GM21447 (cell line): Measurements from ENCODE around the gene CCDC85A.

ENCODE experiments used
- ATAC-seq: cut with Tn5 transposase; IDR thresholded peaks from one replicate; pipeline ENCODE4 v1.9.1; 2021; ENCODE audit not compliant: unreplicated experiment

Gene CCDC85A

DNA sequence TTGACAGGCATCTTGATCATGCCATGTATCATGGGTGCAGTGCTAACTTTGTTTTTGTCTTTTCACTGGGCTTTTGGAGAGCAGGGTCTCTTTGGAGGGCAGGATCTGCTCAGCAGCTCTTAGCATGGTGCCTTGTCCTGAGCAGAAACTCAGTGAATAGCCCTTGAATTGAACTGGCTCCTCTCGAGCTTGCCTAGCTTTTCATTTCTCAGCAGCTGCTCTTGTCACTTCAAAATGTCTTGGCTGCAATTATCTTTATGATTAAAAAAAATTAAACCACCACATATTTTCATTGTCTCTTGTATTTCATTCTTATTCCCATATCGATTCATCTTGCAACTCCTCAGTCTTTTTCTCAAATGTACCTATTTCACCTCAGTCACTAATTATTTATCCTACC lies 50.5 kb downstream of the CCDC85A start:
- ATAC-seq = no peak

DNA sequence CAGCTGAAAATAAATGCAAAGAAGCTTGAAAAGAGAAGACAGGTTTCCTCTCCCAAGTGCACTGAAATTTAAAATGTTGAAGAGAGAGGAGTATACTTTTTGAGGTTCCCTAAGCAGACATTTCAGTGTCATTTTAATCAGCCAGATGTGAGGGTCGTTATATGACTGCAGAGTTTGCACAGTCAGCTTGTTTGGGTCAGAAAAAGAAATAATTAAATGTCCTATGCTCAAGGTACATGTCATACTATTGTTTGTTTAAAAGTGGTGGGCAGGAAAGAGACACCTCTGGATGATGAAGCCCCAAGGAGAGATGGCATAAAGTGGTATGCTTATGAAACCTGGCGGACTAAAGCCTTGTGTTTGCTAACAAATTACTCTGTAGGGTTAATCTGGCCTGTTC lies 55.2 kb downstream of the CCDC85A start:
- no peak for ATAC-seq

DNA sequence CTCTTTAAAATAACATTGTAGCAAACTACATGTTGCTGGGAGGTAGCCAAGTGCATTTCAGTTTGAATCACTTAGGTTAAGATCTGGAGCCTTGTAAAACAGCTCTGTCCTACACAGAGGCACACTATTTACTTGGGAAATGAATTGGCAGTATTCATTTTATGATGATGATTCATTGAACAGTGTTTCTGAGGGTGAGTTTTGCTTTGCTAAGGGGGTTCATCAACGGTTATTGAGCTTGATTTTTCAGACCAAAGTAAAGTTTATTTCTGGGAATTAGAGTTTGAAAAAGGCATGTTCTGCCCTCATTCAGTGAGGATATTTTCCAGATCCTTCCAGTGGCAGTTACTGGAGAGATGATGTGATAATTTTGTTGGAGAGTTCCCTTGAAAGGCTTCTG lies 55.6 kb downstream of the CCDC85A start:
- no peak for ATAC-seq

DNA sequence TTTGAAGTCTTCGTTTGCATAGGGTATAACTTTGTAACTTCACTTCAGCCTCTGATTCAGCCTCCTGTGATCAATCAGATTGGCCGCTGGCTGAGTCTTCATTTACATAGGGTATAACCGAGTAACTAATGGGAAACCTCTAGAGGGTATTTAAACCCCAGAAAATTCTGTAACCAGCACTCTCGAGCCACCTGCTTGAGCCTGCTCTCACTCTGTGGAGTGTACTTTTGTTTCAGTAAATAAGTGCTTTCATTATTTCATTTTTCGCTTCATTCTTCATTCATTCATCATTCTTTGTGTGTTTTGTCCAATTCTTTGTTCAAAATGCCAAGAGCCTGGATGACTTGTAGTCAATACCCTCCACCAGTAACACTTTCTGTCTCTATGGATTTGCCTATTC lies 56.4 kb downstream of the CCDC85A start:
- no peak for ATAC-seq

DNA sequence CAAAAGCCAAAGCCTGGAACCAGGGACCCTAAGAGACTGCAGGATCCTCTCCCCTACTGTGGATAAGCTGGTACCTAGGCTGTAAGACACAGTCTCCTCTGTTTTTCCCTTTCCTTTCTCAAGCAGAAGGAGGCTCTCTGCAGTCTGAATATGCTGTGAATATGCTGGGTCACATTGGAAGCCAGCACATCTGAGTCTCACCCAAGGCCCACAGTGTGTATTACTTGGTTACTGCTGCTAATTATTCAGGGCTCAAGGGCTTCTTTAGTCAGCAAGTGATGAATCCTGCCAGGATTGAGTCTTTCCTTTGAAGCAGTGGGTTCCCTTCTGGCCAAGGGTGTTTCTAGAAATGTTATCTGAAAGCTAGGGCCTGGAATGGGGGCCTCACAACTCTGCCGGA lies 60.7 kb downstream of the CCDC85A start:
- ATAC-seq = no peak

DNA sequence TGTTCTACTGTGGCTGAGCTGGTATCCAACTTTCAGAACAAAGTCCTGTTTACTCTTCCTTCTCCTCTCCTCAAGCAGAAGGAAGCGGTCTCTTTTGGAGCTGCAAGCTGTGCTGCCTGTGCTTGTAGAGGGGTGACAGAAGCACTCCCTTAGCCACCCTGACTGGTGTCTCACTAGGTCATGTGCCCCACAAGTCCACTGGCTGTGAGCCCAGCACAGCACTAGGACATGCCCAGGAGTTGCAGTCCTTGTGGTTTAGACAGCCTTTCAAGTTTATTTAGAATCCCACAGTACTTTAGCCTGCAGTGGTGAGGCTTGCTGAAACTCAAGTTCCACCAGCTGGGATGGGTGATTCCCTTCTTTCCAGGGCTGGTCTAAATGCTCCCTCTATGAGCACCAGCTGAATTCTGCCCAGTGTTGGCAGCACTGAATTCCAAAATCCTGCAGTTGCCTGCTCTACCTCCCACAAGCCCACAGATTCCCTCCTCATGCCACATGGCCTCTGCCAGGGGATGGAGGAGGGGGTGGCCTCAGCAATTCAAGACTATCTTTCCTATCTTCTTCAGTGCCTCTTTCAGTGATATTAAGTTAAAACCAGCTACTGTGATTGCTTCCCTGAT lies 61.2 kb downstream of the CCDC85A start:
- no peak for ATAC-seq

DNA sequence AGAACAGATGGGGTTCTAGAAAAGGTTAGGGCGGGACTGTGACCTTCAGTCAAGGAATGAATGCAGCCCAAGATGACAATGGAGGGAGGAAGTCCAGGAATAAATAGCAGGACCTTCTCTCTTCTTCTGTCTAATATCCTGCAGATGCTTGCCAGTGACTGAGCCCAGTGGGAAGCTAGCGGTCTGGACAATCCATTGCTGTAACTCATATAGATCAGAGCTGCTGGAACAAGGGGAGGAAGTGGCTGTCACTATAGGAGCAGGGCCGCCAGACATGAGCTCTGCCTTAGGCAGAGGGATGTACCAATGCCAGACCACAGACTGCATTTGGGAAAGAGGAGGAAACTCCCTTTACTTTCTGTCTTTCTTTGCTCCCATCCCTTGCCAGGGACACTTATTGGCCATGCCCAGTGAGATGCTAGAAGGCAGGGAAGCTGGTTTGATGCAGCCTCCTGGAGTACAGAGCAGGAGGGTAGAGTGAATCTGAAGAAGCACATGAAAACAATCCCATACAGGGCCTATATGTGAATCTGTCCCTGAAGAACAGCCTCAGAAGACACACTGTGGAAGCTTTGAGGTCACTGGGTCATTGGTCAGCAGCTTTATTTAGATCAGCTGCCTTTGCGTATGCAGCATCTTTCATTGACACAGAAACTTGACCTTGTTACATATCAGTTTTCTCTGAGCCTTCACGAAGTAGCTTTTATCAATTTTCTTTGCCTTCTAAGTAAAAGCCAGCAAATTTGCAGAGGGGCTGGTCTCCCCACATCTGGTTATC lies 65.4 kb downstream of the CCDC85A start:
- no peak for ATAC-seq

DNA sequence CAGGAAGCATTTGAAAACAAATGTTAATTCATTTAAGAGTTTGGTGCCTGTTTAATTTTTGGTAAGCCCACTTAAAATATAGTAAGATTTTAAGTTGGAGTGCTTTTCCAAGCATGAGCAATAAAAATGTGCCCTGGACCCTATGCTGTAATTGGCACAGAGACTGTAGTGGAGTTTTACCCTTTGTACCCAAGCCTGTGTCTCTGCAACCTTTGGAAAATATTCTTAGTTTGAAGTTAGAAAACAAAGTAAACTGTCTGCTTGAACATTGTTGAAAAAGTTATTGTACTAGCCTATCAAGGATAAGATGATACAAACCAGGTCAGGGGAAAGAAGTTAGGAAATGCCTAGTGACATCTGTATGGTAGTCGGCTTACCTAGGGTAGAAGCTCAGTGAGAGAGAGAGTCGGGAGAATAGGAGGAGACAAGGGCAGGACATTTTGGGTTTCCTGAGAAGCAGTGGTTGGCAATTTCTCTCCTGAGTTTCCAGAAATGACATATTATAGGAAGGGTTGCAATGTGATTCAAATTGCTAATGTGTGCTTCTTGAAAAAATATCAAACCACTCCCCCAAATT lies 66.5 kb downstream of the CCDC85A start:
- no peak for ATAC-seq

DNA sequence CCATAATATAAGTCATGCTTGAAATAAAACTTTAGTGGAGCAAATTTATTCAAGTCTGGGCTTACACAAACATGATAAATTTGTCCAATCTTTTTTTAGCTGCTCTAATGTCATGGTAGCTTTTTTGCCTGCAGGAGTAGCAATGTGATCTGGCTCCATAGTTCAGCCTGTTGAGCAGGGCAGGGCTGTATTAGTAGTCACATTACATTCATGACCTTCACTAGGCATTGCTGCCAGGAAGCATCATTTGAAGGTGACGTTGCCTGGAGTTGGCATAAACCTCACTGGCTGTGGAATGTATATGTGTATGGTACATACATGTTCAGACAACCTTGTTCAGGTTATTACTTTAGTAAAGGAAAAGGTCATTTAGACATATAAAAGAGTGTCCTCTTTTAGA lies 76.6 kb downstream of the CCDC85A start:
- no peak for ATAC-seq

DNA sequence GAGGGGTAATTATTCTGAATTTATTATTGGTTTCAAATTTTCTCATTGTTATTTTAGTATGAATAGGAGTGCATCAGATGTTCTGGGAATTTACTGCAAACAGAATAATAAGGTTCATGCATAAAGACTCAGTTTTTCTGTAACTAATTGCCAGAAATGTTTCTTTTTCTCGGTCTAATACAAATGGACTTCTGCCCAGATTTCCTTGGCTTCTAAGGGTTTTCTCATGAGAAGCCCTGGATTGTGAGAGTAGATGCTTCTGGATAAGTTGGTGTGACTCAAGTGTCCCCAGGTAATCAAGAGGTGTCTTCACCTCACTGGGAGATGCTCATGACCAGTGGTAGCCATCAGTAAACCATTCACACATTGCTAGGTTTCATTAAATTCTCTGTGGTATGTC lies 78.5 kb downstream of the CCDC85A start:
- no peak for ATAC-seq

DNA sequence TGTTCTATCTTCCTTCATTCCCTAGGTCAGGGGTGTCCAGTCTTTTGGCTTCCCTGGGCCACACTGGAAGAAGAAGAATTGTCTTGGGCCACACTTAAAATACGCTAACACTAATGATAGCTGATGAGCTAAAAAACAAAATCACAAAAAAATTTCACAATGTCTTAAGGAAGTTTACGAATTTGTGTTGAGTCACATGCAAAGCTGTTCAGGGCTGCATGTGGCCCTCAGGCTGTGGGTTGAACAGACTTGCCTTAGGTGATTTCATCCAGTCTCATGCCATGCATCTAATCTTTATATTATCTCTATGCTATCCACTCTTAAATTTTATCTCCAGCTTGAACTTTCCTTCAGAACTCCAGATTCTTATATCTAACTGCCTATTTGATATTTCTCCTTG lies 80.1 kb downstream of the CCDC85A start:
- ATAC-seq = no peak

DNA sequence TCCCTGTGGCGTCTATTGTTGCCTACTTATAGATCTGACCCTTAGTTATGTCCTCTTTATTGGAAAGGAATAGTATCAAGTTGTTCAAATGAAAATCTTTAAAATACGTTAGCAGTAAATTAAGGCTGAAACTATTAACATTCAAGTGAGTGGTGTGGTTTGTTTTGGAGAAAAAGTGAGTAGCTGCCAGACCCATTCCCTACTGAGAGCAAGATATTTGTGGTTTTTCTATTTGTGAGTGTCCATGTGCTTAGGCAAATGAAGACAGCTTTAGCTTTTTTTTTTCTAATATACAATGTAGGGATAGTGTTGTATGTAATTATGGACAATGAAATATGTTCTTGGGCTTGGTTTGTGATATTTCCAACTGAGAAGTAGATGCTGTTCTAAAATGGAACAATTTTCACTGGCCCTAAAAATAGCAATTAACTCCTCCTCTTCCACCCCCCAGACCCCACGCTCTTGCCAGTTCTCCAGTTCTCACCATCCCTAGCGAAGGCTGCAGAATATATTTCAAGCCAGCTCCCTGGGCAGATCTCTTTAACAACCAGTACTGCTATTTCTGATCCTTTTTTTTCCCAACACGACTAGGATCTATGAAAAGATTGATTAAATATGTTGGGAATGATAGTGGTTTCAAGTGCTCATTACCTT lies 83.1 kb downstream of the CCDC85A start:
- no peak for ATAC-seq

DNA sequence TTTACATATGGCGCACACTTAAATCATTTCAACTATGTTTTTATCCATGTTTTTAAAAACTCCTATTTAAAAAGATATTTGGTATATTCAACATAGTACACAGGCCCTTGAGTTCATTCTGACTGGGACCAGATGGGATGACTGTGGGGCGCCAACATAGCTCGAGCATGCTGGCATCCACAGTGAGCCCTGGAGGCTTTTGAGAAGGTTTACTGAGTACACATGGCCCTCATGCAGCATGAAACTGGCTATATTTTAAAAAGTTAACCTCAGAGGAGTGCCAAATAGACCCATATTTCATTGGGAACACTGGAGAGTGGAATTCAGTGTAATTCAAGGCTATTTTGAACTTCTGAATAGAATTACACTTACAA lies 83.6 kb downstream of the CCDC85A start:
- no peak for ATAC-seq

DNA sequence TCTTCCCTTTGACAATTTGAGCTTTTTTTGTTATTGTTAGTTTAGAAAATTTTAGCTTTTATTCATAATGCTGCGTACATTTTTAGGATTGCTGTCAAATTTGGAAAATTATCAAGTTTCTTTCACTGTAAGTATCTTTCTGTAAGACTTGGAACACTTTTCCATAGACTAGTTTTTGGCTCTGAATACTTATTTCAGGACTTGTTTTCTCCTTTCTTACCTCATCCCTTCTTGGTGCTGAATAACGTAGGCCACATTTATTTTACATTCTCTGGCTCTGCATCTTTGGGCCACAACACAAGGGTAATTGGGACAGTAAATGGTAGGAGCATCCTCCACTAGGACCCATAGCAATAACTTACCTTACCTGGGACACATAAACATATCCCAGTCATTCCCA lies 85.1 kb downstream of the CCDC85A start:
- ATAC-seq = no peak

DNA sequence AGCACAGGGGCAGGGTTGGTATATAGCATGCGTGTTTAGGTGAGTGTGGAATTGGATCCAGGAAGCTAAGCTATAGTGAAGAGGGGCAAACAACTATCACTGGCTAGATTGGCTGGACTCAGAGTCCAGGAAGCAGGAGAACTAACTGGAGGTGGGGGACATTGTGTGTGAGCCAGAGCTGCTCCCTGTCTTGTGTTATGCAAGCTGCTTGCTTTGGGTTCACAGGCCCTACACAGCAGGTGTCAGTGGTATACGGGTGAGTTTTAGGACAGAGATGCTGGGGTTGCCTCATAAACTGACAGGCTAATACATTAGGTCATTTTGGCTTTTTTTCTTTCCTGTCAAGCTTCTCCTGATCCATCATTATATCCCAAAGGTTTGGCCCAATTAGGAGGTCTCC lies 87.5 kb downstream of the CCDC85A start:
- ATAC-seq = no peak

DNA sequence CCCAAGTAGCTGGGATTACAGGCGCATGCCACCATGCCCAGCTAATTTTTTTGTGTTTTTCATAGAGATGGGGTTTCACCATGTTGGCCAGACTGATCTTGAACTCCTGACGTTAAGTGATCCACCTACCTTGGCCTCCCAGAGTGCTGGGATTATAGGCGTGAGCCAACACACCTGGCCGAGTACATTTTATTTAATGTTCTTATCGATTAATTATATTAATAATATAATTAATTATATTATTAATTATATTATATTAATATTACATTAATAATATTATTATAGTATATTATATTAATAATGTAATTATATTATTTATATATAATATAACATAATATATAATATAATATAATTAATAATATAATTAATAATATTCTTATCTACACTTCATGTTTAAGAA lies 101.4 kb downstream of the CCDC85A start:
- no peak for ATAC-seq

DNA sequence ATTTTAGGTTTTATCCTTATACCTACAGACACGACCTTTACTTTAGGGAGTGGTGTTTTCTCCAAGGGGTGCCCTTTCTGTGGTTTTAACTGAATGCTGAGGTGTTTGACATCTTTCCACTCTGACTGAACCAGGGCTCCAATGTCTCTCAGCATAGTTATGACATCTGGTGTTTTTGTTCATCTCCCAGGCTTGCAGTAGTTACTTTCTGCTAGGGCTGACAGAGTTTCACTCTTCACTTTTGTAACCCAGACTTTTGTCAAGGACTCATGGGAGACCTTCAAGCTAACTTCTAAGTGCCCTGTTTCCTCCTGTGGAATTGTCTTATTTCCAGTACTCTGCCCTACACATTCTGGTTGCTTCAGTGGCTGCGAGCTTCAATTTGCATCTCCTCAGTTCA lies 103.1 kb downstream of the CCDC85A start:
- ATAC-seq = no peak

DNA sequence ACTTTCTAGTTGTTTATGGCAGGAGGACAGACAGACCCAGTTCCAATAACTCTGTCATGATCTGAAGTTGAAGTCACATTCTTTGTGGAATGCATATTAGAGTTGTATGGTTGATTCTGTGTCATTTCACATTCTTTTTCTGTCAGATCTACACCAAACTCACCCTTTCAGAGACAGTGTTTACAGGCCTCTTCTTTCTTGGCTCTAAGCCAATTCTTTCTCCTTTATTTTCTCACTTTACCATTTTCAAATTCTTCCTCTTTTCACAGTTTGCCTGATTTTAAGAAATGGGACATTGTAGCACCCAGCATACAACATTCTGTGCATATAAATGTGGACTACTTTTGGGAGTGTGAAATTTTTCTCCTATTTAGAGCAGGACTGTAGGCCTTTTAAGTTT lies 103.7 kb downstream of the CCDC85A start:
- ATAC-seq = no peak

DNA sequence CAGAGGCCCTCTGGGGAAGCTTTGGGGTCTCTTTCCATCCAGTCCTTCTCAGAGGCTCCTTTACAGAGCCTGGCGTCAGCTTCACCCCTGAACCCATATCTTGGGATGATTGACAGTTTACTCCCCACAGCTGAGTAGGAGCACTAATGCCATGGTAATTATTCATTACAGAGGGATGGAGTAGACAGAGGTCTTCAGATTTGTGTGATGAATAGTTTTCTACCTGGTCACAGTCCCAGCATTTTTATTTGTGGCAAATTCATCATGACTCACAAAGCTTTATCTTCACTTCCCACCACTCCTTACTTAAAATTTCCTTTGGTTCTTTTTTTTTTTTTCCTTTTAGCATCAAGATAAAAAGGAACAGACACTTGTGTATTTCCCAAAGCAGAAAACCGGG lies 104.2 kb downstream of the CCDC85A start:
- no peak for ATAC-seq

DNA sequence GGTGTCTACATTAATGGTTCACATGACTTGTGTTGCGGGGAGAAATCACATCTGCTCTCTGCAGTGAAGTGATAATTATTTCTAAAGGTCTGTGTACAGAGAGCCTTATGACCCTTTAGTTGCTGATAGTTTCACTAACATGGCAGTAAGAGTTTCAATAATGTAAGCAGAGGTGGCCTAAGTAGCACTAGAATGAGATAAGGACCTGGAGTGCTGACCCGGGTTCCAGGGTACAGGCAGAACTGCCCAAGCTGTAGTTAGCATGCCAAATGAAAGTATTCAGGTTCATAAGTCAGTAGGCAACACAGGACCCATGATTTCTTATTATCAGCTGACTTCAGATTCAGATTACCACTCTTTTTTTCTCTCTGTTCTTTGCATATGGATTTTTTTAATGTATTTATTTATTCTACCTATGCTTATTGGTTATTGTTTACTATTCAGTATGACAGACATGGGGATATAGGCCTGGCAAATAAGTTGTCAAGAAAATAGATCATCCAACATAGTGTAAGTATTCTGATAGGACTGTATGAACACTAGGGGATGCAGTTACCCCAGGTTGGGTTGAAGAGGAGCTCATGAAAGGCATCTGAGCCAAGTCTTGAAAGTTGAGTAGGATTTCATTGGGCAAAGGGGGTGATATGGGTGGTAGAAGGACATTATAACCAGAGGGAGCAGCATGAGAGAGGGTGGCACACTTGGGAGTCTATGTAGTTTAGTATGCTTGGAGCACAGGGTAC lies 105.2 kb downstream of the CCDC85A start:
- no peak for ATAC-seq

DNA sequence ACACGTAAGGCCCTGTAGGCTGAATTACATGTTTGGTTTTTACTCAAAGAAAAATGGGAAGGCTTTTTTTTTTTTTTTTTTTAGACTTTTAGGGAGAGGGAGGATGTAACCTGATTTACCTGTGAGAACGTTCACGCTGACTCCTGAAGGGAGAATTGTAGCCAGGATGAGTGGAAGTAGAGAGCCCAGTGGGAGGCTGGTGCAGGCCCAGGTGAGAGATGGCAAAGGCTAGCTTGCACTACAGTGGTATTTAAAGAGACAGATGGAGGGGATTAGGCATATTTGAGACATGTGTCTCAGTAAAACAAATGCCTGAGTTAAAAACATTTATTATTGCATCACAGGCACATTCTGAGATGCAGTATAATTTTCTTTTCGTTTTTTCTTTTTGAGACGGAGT lies 107.9 kb downstream of the CCDC85A start:
- ATAC-seq = no peak
